Activated CD4-positive, alpha-beta T cell treated with anti-CD3 and anti-CD28 coated beads, Interleukin-2, amount 50 U/mL, for 4 hours (primary cell): ENCODE measurements around the gene UBE2D3.

Source experiments
- DNase-seq, 2 experiments: peaks; one replicate each; pipeline ENCODE4 v3.0.0-alpha.2; 2020

The UBE2D3 gene

DNA sequence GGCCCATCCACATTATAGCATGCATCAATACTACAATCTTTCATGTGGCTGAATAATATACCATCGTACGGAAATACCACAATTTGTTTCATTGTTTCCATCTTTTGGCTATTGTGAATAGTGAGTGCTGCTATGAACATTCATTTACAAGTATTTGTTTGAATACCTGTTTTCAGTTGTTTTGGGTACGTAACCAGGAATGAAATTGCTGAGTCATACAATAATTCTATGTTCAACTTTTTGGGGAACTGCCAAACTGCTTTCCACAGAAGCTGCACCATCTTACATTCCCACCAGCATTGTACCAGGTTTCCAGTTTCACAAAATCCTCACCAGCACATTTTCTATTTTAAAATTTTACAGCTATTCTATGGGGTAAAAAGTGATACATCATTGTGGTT is 38.0 kb downstream of the UBE2D3 start:
- DNase-seq = no peak

DNA sequence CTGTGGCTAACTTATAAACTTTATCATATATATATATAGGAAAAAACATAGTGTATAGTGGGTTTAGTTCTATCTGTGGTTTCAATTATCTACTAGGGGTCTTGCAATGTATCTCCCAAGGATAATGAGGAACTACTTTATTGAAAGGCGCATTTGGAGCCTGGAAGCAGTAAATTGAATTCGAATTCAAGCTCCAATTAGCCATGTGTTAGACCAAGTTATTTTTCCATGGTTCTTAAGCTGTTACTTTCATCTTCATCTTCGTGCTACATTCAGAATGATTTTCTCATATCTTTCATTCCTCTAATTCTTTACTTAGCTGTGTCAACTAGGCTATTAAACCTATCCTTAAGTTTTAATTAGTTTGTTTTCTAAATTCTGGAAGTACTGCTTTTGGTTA is 39.4 kb downstream of the UBE2D3 start:
- DNase-seq = no peak

DNA sequence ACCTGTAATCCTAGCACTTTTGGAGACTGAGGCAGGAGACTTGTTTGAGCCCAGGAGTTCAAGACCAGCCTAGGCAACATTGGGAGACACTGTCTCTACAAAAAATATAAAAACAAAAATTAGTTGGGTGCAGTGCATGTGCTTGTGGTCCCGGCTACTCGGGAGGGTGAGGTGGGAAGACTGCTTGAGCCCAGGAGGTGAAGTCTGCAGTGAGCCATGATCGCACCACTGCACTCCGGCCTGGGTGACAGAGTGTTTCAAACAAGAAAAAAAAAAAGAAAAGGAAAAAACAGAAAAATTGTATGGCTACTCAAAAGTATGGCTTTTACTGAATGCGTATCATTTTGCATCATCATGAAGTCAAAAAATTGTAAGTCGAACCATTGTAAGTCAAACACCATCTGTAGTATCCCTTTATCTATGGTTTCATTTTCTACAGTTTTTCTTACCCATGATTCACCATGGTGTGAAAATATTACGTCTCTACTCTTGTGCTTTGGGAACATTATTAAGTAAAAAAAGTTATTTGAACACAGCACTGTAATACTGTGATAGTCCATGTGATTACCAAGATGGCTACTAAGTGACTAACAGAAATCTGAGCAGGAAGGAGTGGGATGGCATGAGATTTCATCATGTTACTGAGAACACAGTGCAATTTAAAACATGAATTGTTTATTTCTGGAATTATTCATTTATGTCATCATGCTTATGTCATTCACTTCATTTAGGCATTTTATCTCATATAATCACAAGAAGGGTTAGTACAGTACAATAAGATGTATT is 40.1 kb downstream of the UBE2D3 start:
- no peak for DNase-seq

DNA sequence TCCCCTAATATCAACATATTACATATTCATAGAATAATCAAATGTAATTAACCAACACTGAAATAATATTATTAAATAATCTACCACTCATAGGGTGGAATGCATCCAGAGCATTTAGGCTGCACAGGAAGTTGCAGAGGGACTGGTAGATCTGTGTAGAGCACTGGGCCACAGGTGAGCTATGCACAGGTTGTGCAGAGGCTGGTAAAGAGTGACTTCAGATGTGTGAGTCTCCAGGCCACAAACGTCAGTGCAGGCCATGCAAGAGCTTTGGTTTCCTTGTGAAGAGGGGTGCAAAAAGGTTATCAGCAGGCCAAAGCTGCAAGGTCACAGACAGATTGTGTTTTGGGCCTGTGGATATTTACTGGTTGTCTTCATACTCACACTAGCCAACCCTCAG is 41.1 kb downstream of the UBE2D3 start:
- no peak for DNase-seq

DNA sequence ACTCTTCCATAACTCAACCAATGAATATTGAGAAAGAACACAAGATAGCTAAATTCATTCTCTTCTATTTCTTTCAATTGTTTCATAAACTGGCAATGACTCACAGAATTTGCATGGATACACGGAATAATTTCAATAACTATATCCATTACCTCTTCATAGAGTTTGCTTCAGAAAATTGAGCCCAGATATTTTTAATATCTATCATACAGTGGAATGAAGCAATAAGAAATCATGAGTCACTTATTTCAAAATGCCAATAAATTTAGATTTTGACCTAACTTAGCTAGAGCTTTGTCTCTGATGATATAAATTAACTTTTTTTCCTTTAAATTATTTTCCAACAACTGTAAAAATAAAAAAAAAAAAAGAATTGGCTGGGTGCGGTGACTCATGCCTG is 44.3 kb downstream of the UBE2D3 start:
- no peak for DNase-seq

DNA sequence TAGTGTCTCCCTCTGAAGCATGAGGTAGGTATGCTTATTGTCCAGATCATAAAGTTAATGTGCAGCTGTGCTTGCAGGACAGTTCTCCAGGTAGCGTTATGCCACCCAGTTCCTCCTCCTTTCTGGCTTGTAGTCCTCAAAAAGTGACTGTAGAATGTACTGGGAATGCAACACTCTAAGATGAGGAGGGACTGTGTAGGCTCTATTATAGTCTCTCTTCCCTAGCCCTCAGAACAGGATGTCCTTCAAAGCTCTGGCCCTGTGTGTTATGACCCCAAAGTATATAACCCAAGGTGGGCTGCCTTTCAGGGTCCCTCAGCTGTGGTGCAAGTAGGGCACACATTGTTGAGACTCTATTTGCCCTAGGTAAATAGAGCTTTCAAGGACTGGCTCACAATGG is 45.8 kb downstream of the UBE2D3 start:
- DNase-seq = no peak

DNA sequence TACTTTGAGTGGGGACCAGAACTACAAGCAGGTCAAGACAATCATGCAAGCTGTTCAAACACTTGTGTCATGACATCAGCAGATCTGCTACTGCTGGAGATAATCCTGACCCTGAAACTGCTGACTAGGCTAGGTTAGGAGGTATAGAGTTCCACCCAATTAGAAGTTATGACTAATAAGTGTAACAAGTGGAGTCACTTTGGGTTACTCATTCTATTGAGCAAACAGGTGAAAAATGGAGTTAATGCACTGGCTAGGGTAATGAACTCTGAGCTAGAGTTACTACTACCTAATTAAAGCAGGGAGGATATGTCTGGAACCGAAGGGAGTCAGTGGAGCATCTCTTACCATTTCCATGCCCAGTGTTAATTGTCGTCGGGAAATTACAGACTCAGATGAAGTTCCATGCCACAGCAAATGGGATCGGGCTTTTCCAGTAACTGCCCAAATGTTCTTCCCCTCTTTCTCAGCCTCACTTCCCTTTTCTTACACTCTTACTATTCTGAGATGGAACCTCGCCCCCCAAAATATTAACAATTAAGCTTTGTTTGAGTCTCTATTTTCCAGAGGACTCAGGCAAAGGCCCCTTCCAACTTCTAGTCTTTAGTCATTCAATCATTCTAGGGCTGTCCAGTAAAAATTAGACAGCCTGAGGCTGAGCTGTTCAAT is 46.7 kb downstream of the UBE2D3 start:
- no peak for DNase-seq

DNA sequence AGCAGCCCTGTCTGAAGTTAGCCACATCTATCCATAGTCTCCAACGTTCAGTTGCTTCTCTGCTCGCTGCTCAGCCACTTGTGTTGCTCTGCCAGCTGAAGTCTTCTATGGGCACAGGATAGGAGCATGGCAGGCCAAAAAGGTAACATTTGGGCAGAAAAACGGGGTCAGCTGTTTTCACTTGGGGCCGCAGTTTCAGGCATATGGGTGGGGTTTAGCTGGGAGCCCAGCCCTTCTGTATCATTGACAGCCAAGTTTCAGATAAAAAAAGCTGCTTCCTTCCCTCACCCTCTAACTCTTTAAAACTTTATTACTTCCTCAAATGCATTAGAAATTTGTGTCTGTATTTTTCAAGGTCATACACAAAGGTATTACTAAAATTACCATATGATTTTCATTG is 48.1 kb downstream of the UBE2D3 start:
- DNase-seq = no peak

DNA sequence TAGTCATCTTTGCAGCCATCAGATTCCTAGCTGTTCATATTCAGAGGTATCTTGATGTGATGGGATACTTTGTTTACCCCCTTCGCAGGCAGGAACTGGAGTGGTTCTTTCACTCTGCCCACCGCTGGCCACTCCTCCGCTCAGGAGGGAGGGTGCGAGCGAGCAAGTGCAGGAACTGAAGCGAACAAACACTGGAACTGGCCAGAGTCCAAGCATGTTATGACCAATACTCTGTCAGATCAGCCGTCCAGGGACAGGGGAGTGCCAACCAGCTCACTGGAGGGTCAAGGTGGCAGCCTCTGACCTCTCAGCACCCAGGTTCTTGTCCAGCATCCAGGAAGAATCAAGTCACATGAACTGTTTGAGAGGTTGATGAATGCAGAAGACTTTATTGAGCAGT is 48.6 kb downstream of the UBE2D3 start:
- no peak for DNase-seq

DNA sequence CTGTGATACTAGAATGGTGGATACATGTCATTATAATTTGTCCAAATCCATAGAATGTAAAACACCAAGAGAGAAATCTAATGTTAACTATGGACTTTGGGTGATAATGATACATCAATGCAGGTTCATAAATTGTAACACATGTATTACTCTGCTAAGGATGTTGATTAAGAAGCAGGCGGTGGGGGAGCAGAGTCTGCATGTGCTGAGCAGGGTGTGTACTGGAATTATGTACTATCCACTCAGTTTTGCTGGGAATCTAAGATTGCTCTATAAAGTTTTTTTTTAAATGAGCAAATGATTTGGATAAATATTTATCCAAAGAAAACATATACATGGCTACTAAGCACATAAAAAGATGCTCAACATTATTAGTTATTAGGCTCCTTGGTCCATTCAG is 51.5 kb downstream of the UBE2D3 start:
- DNase-seq = no peak

DNA sequence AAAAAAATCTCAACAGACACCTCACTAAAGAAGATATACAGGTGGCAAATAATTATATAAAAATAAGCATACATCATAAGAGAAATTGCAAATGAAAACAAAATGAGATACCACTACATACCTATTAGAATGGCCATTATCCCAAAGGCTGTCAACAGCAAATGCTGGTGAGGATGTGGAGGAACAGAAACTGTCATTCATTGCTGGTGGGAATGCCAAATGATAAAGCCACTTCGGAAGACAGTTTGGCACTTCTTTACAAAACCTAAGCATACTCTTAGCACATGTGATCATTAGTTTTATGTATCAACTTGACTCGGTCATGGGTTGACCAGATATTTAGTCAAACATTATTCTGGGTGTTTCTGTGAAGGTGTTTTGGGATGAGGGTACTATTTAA is 53.1 kb downstream of the UBE2D3 start:
- no peak for DNase-seq

DNA sequence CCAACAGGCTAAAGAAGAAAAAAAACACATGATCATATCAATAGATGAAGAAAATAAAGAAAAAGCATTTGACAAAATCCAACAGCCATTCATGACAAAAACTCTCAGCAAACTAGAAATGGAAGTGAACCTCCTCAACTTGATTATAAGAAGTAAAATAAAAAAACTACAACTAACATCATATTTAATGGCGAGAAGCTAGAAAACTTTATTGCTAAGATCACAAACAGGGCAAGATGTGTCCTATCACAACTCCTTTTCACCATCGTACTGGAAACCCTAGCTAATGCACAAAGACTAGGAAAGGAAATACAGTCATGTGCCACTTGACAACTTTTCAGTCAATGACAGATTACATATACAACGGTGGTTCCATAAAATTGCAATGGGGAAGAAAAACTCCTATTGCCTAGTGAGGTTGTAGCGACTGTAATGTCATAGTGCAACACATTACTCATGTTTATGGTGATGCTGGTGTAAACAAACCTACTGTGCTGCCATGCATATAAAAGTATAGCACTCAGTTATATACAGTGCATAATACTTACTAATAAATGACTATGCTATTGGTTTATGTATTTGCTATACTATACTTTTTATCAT is 54.5 kb downstream of the UBE2D3 start:
- no peak for DNase-seq

DNA sequence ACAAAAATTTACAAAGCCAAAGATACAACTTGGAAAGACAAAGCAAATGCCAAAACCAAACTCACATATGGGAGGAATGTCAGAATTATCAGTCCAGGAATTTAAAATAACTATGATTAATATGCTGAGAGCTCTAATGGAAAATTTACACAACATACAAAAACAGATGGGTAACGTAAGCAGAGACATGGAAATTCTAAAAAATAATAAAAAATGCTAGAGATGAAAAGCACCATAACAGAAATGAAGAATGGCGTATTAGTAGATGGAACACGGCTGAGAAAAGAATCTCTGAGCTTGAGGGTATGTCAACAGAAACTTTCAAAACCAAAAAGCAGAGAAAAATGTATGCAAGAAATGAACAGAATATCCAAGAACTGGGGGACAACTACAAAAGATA is 62.5 kb downstream of the UBE2D3 start:
- no peak for DNase-seq

DNA sequence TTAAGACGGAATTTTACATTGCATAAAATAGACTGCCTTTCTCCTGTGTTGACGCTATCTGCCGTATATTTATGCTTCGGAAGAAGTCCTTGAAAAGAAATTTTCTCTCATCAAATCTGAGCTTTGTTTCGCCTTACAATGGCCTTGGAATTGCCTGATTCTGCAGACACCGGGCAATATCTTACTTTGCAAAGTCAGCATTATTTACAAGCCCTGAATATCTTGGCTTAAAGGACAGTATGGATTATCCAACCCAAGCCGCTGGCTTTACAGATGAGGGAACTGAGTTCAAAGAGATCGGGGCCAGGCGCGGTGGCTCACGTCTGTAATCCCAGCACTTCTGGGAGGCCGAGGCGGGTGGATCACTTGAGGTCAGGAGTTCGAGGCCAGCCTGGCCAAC is 65.4 kb downstream of the UBE2D3 start:
- no peak for DNase-seq

DNA sequence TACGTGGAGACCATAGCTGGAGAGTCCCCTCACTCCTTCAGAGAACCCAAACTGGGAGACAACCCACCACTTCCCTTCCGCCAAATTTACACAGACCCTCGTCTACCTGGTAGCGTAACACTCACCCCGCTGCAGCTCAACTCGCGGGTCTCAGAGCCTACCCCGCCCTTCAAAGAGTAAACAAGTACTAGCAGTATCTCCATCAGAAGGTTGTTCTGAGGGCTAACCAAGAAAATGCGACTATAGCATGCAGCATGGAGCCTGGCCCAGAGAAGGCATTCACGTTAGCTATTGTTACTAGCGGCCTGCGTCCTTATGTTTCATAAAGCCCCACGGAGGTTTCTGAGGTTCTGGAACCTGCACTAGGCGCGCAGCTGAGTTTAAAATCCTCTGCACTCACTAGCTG is 66.1 kb downstream of the UBE2D3 start:
- peak; percentile 1 to 4 for DNase-seq

DNA sequence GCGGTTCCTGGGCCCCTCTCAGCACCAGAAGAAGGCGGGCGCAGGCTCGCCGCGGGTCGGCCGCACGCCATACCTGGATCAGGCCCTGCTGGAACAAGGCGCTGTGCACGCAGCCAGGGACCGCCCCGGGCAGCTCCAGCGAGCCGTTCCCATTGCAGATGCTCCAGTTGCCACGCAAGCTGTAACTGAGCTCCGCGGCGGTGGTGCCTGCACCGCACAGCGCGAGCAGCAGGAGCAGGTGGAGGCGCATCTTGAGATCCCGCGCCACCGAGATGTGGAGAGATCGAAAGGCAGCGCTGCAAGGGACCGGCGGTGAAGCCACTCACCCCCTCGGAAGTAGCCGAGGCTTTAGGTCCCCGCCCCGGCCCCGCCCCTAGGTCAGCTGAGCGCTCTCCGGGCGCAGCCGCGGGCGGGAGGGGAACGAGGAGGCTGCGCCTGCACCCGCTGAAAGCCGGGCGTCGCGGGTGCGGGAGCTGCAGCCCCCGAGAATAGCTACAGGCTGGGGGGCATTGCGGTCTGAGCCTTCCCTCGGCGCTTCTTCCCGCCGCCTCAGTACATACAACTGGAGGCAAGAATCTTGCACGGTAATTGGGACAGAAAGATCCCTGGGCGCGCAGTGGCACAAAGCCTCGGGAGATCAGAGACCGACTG is 66.6 kb downstream of the UBE2D3 start, which contains the start of gene MANBA:
MANBA (minus strand) TSS at position 324 of the 651 bp plus-strand sequence; CDS start at position 250, 74 bp downstream.
- peak; percentile 77 for DNase-seq

DNA sequence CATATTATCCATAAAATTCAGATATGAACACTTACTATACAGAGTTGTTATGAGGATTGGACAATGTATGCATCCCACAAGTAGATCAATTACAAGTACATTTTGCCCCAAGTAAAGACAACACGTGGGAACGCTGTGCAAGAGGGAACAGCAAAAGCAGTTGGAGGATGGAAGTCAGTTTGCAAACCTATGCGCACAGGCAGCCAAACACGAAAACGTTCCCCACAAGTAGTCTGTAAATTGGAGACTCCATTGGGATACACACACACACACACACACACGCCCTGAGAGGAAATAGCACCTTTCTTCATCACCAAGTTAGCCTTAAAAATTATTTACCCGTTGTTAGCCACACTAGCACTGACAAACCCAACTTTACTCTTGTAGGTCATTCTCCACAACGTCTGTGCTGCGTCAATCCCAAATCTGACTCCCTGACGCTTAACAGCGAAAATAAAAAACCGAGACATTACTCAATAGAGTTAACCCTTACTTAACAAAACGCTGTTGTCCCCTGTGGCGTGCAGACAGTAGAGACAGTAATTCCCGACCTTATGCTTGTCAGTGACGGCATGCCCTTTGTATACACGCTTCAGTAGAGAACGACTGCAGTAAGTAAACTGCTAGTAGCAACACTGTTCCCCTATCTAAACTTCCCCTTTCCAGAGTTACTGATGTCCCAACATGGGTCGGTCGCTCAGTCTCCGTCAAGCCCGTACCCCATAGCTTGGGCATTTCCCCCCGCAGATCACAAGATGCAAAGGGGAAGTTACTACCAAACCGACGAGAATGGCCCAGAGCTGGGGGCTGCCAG is 67.3 kb downstream of the UBE2D3 start:
- DNase-seq = peak in 1 of 2 experiments; percentile 1

DNA sequence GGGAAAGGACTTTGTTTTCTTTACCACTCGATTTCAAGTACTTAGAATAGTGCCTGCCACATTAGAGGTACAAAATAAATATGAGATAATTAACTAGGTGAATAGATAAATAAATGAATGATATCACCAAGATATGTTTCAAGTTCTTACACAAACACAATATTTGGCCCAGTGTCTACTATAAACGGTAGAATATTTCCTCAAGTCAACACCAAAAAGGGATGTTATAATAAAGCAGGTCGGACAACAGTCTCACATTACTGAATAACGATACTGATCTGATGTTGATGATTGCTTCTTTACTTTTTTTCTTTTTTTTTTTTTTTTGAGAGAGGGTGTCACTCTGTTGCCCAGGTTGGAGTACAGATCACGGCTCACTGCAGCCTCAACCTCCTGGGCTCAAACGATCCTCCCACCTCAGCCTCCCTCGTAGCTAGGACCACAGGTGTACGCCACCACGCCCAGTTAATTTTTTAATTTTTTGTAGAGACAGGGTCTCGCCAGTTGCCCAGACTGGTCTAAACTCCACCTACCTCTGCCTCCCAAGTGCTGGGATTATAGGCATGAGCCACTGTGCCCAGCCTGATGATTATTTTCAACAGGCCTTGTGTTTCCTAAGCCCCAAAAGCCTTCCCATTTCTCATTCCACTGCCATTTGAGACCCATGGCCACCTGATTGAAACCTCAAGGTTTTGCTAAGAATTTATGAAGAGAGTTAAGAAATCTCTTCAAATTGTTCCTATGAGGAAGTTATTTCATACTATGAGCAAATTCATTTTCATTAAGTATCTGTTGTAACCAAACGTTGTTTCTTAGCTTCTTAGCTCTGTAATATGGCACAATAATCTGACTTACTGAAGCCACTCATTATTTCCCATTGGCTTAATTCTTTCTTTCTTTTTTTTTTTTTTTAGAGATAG is 68.8 kb downstream of the UBE2D3 start:
- no peak for DNase-seq

DNA sequence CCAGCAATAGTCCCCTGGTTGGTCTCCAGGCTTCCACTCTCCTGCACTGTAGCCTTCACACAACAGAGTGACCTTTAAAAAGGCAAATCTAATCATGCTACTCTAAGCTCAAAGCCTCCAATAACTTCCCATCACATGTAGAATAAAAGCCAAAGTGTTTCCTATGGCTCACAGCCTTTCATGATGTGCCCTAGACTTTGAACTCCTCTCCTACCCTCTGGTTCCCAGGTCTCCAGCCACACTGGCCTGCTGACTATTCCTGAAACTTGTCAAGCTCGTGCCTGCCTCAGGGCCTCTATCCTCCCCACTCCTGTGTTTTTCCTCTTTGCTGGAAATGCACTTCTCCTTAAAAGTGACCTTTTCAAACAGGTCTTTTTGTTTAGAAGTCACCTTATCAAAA is 69.7 kb downstream of the UBE2D3 start:
- no peak for DNase-seq

DNA sequence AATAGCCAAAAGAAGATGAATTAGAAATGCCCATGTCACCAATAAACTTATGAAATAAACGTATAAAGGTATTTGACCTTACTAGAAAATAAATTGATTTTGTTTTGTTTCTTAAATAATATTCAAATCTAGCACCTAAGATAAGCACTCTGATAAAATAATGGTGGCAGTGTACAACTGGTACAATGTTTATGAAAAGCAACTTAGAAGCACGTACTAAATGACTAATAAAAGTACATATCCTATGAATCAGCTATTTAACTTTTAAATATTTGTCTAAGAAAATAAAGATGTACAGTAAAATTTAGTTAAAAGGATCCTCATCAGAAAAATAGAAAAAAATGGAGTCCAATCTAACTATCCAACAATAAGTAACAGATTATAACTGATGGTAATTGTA is 73.3 kb downstream of the UBE2D3 start:
- DNase-seq = no peak

DNA sequence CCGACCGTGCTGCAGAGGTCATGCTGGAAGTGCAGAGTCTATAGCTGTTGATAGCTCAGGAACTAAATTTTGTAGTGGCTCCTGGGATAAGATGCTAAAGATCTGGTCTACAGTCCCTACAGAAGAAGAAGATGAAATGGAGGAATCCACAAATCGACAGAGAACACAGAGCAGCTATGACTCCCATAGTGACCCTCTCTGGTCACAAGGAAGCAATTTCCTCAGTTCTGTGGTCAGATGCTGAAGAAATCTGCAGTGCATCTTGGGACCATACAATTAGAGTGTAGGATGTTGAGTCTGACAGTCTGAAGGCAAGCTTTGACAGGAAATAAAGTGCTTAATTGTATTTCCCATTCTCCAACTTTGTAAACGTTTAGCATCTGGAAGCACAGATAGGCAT is 75.4 kb downstream of the UBE2D3 start:
- no peak for DNase-seq
